Retinal pigment epithelial cell (primary cell): ENCODE results near the gene DNAJC18.

Source experiments
- DNase-seq: peaks from one replicate; pipeline ENCODE4 v3.0.0-alpha.2; 2010; ENCODE audit warnings: low read depth
- H3K4me3 ChIP-seq: 2 replicates; pipeline ENCODE4 v1.5.1; 2011; ENCODE audit warnings: mild to moderate bottlenecking, low read length, control low read depth, moderate library complexity
- TF ChIP-seq, protein P1 (sequence below): conservative IDR thresholded peaks from 2 replicates; pipeline ENCODE4 v1.5.1; 2011; ENCODE audit warnings: low read depth, low read length, control low read depth, inconsistent platforms

Gene DNAJC18

GRCh38 chr5:139435676-139436075 lies 3.6 kb downstream of the DNAJC18 start:
- H3K4me3 ChIP-seq = no peak overlapping the region
- TF ChIP-seq, protein P1, sequence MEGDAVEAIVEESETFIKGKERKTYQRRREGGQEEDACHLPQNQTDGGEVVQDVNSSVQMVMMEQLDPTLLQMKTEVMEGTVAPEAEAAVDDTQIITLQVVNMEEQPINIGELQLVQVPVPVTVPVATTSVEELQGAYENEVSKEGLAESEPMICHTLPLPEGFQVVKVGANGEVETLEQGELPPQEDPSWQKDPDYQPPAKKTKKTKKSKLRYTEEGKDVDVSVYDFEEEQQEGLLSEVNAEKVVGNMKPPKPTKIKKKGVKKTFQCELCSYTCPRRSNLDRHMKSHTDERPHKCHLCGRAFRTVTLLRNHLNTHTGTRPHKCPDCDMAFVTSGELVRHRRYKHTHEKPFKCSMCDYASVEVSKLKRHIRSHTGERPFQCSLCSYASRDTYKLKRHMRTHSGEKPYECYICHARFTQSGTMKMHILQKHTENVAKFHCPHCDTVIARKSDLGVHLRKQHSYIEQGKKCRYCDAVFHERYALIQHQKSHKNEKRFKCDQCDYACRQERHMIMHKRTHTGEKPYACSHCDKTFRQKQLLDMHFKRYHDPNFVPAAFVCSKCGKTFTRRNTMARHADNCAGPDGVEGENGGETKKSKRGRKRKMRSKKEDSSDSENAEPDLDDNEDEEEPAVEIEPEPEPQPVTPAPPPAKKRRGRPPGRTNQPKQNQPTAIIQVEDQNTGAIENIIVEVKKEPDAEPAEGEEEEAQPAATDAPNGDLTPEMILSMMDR = no peak
- no peak for DNase-seq

DNA sequence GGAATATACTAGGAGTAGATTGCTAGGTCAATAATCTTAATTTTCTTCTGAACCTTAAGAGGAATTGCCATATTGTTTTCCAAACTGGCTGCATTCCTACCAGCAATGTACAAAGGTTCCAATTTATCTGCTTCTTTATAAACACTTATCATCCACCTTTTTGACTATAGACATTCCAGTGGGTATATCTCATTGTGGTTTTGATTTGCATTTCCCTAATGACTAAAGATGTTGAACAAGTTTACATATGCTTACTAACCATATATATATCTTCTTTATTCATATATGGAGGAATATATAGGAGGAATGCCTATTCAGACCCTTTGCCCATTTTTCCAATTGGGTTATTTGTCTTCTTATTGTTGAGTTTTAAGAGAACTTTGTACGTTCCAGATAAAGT lies 7.6 kb downstream of the DNAJC18 start:
- no peak for DNase-seq
- TF ChIP-seq, protein P1 = no peak
- no peak overlapping the region for H3K4me3 ChIP-seq

DNA sequence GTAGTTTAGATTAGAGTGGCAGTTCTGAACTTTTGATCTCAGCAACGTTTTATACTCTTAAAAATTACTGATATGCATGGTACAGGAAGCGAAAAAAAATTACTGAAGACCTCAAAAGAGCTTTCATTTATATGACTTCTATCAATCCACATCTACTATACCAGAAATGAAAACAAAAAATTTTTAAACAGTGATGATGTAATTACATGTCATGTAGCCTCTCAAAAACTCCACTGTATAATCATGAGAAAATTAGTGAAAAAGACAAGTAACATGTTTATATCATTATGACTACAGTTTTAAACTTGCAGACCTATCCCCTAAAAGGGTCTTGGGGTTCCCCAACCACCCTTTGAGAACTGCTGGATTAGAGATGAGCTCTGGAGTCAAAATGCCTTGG lies 9.3 kb downstream of the DNAJC18 start:
- H3K4me3 ChIP-seq = no peak overlapping the region
- DNase-seq = no peak
- TF ChIP-seq, protein P1 = no peak

DNA sequence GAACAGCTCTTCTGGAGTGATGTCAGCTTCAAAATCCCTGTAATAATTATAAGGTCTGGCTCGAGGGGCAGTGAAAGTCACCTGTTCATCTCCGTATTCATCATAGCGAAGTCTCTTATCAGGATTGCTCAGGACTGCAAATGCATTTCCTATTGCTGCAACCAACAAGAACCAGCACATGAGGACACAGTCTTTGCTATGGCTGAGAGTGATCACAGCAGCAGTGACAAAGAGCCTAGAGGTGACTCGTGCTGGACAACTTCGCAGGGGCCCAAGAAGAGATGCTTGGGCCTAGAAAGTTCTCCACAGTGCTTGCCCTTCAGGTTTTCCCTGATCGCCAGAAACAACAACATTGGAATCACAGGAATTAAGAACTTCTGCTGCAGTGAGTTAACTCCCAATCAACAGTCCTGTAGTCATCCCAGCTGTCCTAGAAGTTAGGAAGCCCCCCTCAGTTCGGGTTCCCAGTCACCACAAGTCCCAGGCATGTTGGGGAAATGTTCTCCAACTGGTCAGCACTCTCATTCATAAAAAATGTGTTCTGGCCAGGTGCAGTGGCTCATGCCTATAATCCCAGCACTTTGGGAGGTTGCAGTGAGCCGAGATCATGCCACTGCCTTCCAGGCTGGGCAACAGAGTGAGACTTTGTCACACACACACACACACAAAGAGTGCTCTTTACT lies 13.0 kb downstream of the DNAJC18 start:
- H3K4me3 ChIP-seq = no peak overlapping the region
- no peak for DNase-seq
- TF ChIP-seq, protein P1 = no peak

GRCh38 chr5:139425497-139425896 lies 13.8 kb downstream of the DNAJC18 start:
- TF ChIP-seq, protein P1 = no peak
- DNase-seq = no peak
- no peak overlapping the region for H3K4me3 ChIP-seq

GRCh38 chr5:139422307-139422893 lies 16.9 kb downstream of the DNAJC18 start:
- TF ChIP-seq, protein P1 = peak; percentile 89

More at GRCh38 chr5:139422307-139422893, 16.9 kb downstream of the DNAJC18 start:
- H3K4me3 ChIP-seq = no peak overlapping the region
- no peak for DNase-seq
